ENCODE measurements around the gene GAS2L1. TPM values are rescaled to one million over a fixed set of nuclear protein-coding genes. Genes with fewer than 3 reads are reported as not detected.

Gene GAS2L1
- polyA plus RNA-seq = 0.77 and 2.3 TPM in 2 replicates
- polyA minus RNA-seq = 0.93 and 1.7 TPM in 2 replicates

DNA sequence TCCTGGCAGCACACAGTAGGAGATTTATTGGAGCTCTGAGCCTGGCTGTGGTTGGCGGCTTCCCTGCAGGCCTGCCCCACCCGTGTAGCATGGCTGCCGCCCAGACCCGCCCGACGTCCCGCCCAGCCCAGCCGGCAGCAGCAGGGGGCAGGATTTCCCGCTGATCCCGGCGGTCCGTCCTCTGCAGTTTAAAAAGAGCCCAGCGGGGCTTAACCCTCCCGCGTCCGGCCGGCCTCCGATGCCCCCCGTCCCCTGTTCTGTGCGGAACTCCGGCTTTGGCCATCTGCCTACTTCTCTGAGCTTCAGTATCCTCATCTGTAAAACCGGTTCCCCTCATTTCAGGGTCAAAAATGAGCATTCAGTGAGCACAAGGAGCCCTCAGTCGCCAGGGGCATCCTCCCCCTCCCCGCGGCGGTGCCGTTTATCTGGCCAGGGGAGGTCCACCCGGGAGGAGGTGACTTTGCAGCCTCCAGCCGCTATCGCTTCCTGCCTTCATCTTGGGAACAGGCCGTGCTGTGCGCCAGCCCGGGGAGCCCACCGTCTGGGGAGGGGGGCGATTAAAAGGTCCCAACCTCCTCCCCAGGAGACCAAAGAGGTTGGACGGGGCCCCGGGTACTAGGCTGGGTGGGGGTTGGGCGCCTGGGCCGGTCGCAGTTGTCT is at the start of gene GAS2L1:
GAS2L1 (plus strand) TSS at position 476 of the 660 bp plus-strand sequence. CDS start 1,456 bp downstream, outside the sequence.
- no peaks in the 10 kb centered on the region for H3K36me3 ChIP-seq (ENCODE audit: insufficient read depth, low read length)
- H3K4me2 ChIP-seq (ENCODE audit: low read length) = peak within 1 kb of the TSS; percentile 59
- H3K9ac ChIP-seq (ENCODE audit: low read length) = peak within 1 kb of the TSS; percentile 51
- peak within 1 kb of the TSS; percentile 27 for H2AFZ ChIP-seq (ENCODE audit: low read depth, low read length)
- peak; percentile 44 for TF ChIP-seq CTCF (IDR thresholded peaks at IDR 0.05; ENCODE audit: poor library complexity, severe bottlenecking)
- TF ChIP-seq TAF1 (IDR thresholded peaks at IDR 0.05; ENCODE audit: low read depth) = no peak
- peak within 1 kb of the TSS; percentile 68 for H3K4me3 ChIP-seq (ENCODE audit: low read length)
- H3K27me3 ChIP-seq (ENCODE audit: insufficient read depth, low read depth, low read length) = peaks cover 11% of the 10 kb centered on the region
- no peak within 1 kb of the TSS for H3K27ac ChIP-seq (ENCODE audit: low read length)
- H4K20me1 ChIP-seq (ENCODE audit: insufficient read depth) = no peaks in the 10 kb centered on the region
- H3K79me2 ChIP-seq (replicated peaks; ENCODE audit: insufficient read depth, low read length) = no peaks in the 10 kb centered on the region
- no peaks in the 10 kb centered on the region for H3K9me2 ChIP-seq (ENCODE audit: insufficient read depth, low read length)
- no peaks in the 10 kb centered on the region for H3F3A ChIP-seq (ENCODE audit: insufficient read depth, low read length, poor library complexity, severe bottlenecking)
- no peaks in the 10 kb centered on the region for H3K9me3 ChIP-seq (ENCODE audit: low read length)

DNA sequence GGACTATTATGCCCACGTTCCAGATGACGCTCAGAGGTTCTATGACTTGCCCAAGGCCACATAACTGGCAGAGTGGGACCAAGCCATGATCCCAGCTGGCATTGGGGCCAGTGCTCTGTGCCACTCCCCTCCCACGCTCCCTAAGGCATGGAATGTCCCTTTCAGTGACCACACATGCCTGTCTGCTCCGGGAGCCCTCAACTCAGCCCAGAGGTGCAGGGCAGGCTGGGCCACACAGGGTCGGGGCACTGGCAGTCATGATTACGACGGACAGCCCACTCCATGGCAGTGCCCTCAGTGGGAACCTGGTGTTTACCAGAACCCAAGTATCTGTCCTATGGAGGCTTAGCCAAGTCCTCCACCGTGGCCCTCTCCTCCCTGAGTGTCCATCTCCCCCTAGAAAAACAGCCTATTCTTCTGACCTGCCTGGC is 48.7 kb upstream of the GAS2L1 start:
- H4K20me1 ChIP-seq (ENCODE audit: insufficient read depth) = no peaks in the 10 kb centered on the region
- H3K4me2 ChIP-seq (ENCODE audit: low read length) = no peak overlapping the region
- no peak overlapping the region for H3K9ac ChIP-seq (ENCODE audit: low read length)
- H3K9me3 ChIP-seq (ENCODE audit: low read length) = no peaks in the 10 kb centered on the region
- H3K27me3 ChIP-seq (ENCODE audit: insufficient read depth, low read depth, low read length) = no peaks in the 10 kb centered on the region
- no peaks in the 10 kb centered on the region for H3K36me3 ChIP-seq (ENCODE audit: insufficient read depth, low read length)
- no peaks in the 10 kb centered on the region for H3F3A ChIP-seq (ENCODE audit: insufficient read depth, low read length, poor library complexity, severe bottlenecking)
- H3K79me2 ChIP-seq (replicated peaks; ENCODE audit: insufficient read depth, low read length) = no peaks in the 10 kb centered on the region
- H2AFZ ChIP-seq (ENCODE audit: low read depth, low read length) = no peak overlapping the region
- no peaks in the 10 kb centered on the region for H3K9me2 ChIP-seq (ENCODE audit: insufficient read depth, low read length)
- H3K4me3 ChIP-seq (ENCODE audit: low read length) = no peak overlapping the region
- no peak overlapping the region for H3K27ac ChIP-seq (ENCODE audit: low read length)
- no peak for TF ChIP-seq RAD21 (conservative IDR thresholded peaks at IDR 0.05)
- no peak for TF ChIP-seq POLR2AphosphoS5 (IDR thresholded peaks at IDR 0.05)
- no peak for TF ChIP-seq TAF1 (IDR thresholded peaks at IDR 0.05; ENCODE audit: low read depth)
- TF ChIP-seq EP300 (conservative IDR thresholded peaks at IDR 0.05; ENCODE audit: poor library complexity, severe bottlenecking) = no peak
- no peak for TF ChIP-seq CTCF (IDR thresholded peaks at IDR 0.05; ENCODE audit: poor library complexity, severe bottlenecking)
- TF ChIP-seq MXI1 (conservative IDR thresholded peaks at IDR 0.05; ENCODE audit: poor library complexity, severe bottlenecking) = no peak
- no peak for TF ChIP-seq SMC3 (conservative IDR thresholded peaks at IDR 0.05; ENCODE audit: poor library complexity)
- TF ChIP-seq, protein P1, sequence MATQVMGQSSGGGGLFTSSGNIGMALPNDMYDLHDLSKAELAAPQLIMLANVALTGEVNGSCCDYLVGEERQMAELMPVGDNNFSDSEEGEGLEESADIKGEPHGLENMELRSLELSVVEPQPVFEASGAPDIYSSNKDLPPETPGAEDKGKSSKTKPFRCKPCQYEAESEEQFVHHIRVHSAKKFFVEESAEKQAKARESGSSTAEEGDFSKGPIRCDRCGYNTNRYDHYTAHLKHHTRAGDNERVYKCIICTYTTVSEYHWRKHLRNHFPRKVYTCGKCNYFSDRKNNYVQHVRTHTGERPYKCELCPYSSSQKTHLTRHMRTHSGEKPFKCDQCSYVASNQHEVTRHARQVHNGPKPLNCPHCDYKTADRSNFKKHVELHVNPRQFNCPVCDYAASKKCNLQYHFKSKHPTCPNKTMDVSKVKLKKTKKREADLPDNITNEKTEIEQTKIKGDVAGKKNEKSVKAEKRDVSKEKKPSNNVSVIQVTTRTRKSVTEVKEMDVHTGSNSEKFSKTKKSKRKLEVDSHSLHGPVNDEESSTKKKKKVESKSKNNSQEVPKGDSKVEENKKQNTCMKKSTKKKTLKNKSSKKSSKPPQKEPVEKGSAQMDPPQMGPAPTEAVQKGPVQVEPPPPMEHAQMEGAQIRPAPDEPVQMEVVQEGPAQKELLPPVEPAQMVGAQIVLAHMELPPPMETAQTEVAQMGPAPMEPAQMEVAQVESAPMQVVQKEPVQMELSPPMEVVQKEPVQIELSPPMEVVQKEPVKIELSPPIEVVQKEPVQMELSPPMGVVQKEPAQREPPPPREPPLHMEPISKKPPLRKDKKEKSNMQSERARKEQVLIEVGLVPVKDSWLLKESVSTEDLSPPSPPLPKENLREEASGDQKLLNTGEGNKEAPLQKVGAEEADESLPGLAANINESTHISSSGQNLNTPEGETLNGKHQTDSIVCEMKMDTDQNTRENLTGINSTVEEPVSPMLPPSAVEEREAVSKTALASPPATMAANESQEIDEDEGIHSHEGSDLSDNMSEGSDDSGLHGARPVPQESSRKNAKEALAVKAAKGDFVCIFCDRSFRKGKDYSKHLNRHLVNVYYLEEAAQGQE (IDR thresholded peaks at IDR 0.05; ENCODE audit: borderline replicate concordance) = no peak
- TF ChIP-seq EZH2 (IDR thresholded peaks at IDR 0.05; ENCODE audit: borderline replicate concordance, insufficient read depth, low read length, poor library complexity, severe bottlenecking) = no peak
